ENCODE measurements around the gene ZNF19. TPM values are rescaled to one million over a fixed set of nuclear protein-coding genes. Genes with fewer than 3 reads are reported as not detected.

Gene ZNF19
- total RNA-seq, 1 experiment from 2014 or later = 4.7 TPM

GRCh38 chr16:71514476-71514875 lies 25.4 kb upstream of the ZNF19 start:
- Mint-ChIP-seq H3K4me3 (no peak overlapping the region), H3K9me3 (peaks cover 7 to 9% of the 10 kb centered on the region in 2 experiments; a peak in 3 of 5 replicates), H3K27ac (no peak overlapping the region; a peak in 1 of 7 replicates), H3K27me3 (ENCODE audit: low read depth) (peaks cover 13% of the 10 kb centered on the region), H3K36me3 (ENCODE audit: insufficient read depth in 1 of 3, low read depth in 3 of 3) (peaks cover 0 to 7% (median 4%) of the 10 kb centered on the region in 3 experiments; a peak in 3 of 7 replicates), H3K4me1 (peaks cover 10 to 13% of the 10 kb centered on the region in 2 experiments)
- no peak for TF ChIP-seq CTCF (conservative IDR thresholded peaks at IDR 0.05)
- H3K4ac ChIP-seq (ENCODE audit: low read depth, low read length) = no peak overlapping the region
- no peaks in the 10 kb centered on the region for H3K23me2 ChIP-seq (ENCODE audit: insufficient read length, low read depth, low read length, poor library complexity, severe bottlenecking)
- no peaks in the 10 kb centered on the region for H3K27me3 ChIP-seq (ENCODE audit: insufficient read depth, low read length)
- H3K27ac ChIP-seq (ENCODE audit: insufficient read length, low read depth, low read length) = no peak overlapping the region
- H2BK120ac ChIP-seq (ENCODE audit: low read depth, low read length, poor library complexity, severe bottlenecking) = no peak overlapping the region
- WGBS (ENCODE audit: extremely low coverage, insufficient read length, low lambda C conversion rate) = no CpG with 5 or more reads among the region's 7 CpGs
- no peak overlapping the region for H3K56ac ChIP-seq (ENCODE audit: insufficient read length, low read depth, low read length)
- H3K23ac ChIP-seq (ENCODE audit: insufficient read length, low read depth, low read length) = no peak overlapping the region
- peaks cover 3% of the 10 kb centered on the region; the same call in 1 of the 2 replicates for H3K4me1 ChIP-seq (ENCODE audit: insufficient read depth, low read length)
- no peak overlapping the region for H2BK5ac ChIP-seq (ENCODE audit: insufficient read length, low read length)
- no peak overlapping the region for H2AK5ac ChIP-seq (ENCODE audit: insufficient read length, low read length)
- no peak overlapping the region for H4K8ac ChIP-seq (replicated peaks; ENCODE audit: insufficient read length, low read depth, low read length)
- no peak overlapping the region for H2BK15ac ChIP-seq (ENCODE audit: low read depth, low read length)
- no peaks in the 10 kb centered on the region for H4K20me1 ChIP-seq (ENCODE audit: control insufficient read depth, insufficient read depth, insufficient read length)
- no peak overlapping the region for H3T11ph ChIP-seq (ENCODE audit: low read length)
- no peaks in the 10 kb centered on the region for H3K79me1 ChIP-seq (ENCODE audit: insufficient read depth, low read depth, low read length, poor library complexity, severe bottlenecking)
- no peak overlapping the region for H3K4me2 ChIP-seq (ENCODE audit: insufficient read depth, insufficient read length, low read length)
- DNase-seq = no peak
- H4K5ac ChIP-seq (ENCODE audit: insufficient read length, low read depth, low read length) = no peak overlapping the region
- no peak overlapping the region for H3K9ac ChIP-seq (ENCODE audit: extremely low read depth, insufficient read length, low read length)
- H3K9me3 ChIP-seq (ENCODE audit: control insufficient read depth, low read depth, low read length) = no peaks in the 10 kb centered on the region
- no peak overlapping the region for H3K14ac ChIP-seq (ENCODE audit: insufficient read depth, low read length)
- no peaks in the 10 kb centered on the region for H3K79me2 ChIP-seq (ENCODE audit: insufficient read depth, low read length)
- no peak overlapping the region for H3K18ac ChIP-seq (ENCODE audit: insufficient read length, low read depth, low read length)
- H2BK12ac ChIP-seq (ENCODE audit: insufficient read length, low read depth, low read length) = no peak overlapping the region
- no peak overlapping the region for H2AFZ ChIP-seq (ENCODE audit: low read length)
- H2BK20ac ChIP-seq (ENCODE audit: low read depth, low read length, poor library complexity, severe bottlenecking) = no peak overlapping the region
- no peak overlapping the region for H4K91ac ChIP-seq (ENCODE audit: insufficient read length, low read depth, low read length)

All from H9 (cell line).